Large intestine (tissue), 3 donors: ENCODE measurements around the gene EFCAB6. TPM values are rescaled to one million over a fixed set of nuclear protein-coding genes. Genes with fewer than 3 reads are reported as not detected.

Source experiments
- DNase-seq, 2 donors: peaks; one replicate each; pipeline versions ENCODE4 v3.0.0 to v3.0.0-alpha.2; 2013
- H3K27ac ChIP-seq: one replicate; pipeline ENCODE4 v1.5.1; 2013; ENCODE audit warnings: low read length
- H3K27me3 ChIP-seq: 2 replicates; pipeline ENCODE4 v1.6.1; 2013; ENCODE audit warnings: low read length; ENCODE audit not compliant: control insufficient read depth, insufficient read depth
- H3K36me3 ChIP-seq: 2 replicates; pipeline ENCODE4 v1.6.1; 2013; ENCODE audit warnings: low read length; ENCODE audit not compliant: control insufficient read depth, insufficient read depth
- H3K4me1 ChIP-seq: one replicate; pipeline ENCODE4 v1.6.1; 2013; ENCODE audit warnings: low read length; ENCODE audit not compliant: control insufficient read depth, insufficient read depth
- H3K4me3 ChIP-seq: one replicate; pipeline ENCODE4 v1.5.1; 2013; ENCODE audit warnings: low read length
- H3K9me3 ChIP-seq: one replicate; pipeline ENCODE4 v1.6.1; 2013; ENCODE audit warnings: mild to moderate bottlenecking, low read depth, low read length, moderate library complexity; ENCODE audit not compliant: control insufficient read depth
- WGBS: methylation state at CpG from one replicate; pipeline ENCODE4 v1.1.5; 2013; ENCODE audit warnings: low lambda C conversion rate; ENCODE audit not compliant: insufficient coverage; 5-methylcytosine and 5-hydroxymethylcytosine counted together
- polyA plus RNA-seq: library from polyadenylated mRNA; unstranded; fragments of 120-200 nt; gene quantifications from one replicate; pipeline ENCODE4 v1.2.1, GENCODE V29; 2013

The EFCAB6 gene
- polyA plus RNA-seq, 1 donor: 1.5 TPM

- no peaks in the 10 kb centered on the region for H3K9me3 ChIP-seq
- no peaks in the 10 kb centered on the region for H3K36me3 ChIP-seq
- no CpG with 5 or more reads among the region's 8 CpGs for WGBS
- no peaks in the 10 kb centered on the region for H3K4me1 ChIP-seq
- no peak for DNase-seq
- H3K27ac ChIP-seq: no peak overlapping the region
- H3K4me3 ChIP-seq: no peak overlapping the region
- no peaks in the 10 kb centered on the region for H3K27me3 ChIP-seq
Observed at GRCh38 chr22:43484227-43484626, 327.9 kb downstream of the EFCAB6 start.

GRCh38 chr22:43483669-43484068 lies 328.4 kb downstream of the EFCAB6 start:
- WGBS: no CpG with 5 or more reads among the region's 7 CpGs
- Histone ChIP-seq H3K27ac (no peak overlapping the region), H3K36me3 (no peaks in the 10 kb centered on the region)

GRCh38 chr22:43483266-43483665 lies 328.8 kb downstream of the EFCAB6 start:
- H3K9me3 ChIP-seq: no peaks in the 10 kb centered on the region
- DNase-seq: no peak
- no peak overlapping the region for H3K4me3 ChIP-seq
- H3K27ac ChIP-seq: no peak overlapping the region
- H3K36me3 ChIP-seq: no peaks in the 10 kb centered on the region
- H3K4me1 ChIP-seq: no peaks in the 10 kb centered on the region
- WGBS: no CpG with 5 or more reads among the region's 13 CpGs
- H3K27me3 ChIP-seq: no peaks in the 10 kb centered on the region

More at GRCh38 chr22:43483669-43484068, 328.4 kb downstream of the EFCAB6 start:
- no peaks in the 10 kb centered on the region for H3K27me3 ChIP-seq
- no peaks in the 10 kb centered on the region for H3K4me1 ChIP-seq
- DNase-seq: no peak
- H3K4me3 ChIP-seq: no peak overlapping the region
- H3K9me3 ChIP-seq: no peaks in the 10 kb centered on the region

- Histone ChIP-seq H3K9me3 (no peaks in the 10 kb centered on the region), H3K36me3 (no peaks in the 10 kb centered on the region)
- no CpG with 5 or more reads among the region's 8 CpGs for WGBS
Observed at GRCh38 chr22:43482318-43482625, 329.8 kb downstream of the EFCAB6 start.

GRCh38 chr22:43481568-43482317 lies 330.4 kb downstream of the EFCAB6 start:
- H3K4me3 ChIP-seq: no peak overlapping the region

More at GRCh38 chr22:43482318-43482625, 329.8 kb downstream of the EFCAB6 start:
- no peak overlapping the region for H3K4me3 ChIP-seq
- H3K27ac ChIP-seq: no peak overlapping the region
- no peak for DNase-seq
- H3K27me3 ChIP-seq: no peaks in the 10 kb centered on the region
- no peaks in the 10 kb centered on the region for H3K4me1 ChIP-seq

GRCh38 chr22:43479962-43480361 lies 332.1 kb downstream of the EFCAB6 start:
- DNase-seq: no peak
- H3K27ac ChIP-seq: no peak overlapping the region
- no peaks in the 10 kb centered on the region for H3K36me3 ChIP-seq
- 90% methylated on average over 2 of the region's 7 CpGs for WGBS
- H3K9me3 ChIP-seq: no peaks in the 10 kb centered on the region
- no peaks in the 10 kb centered on the region for H3K4me1 ChIP-seq
- H3K4me3 ChIP-seq: no peak overlapping the region
- H3K27me3 ChIP-seq: no peaks in the 10 kb centered on the region

More at GRCh38 chr22:43481568-43482317, 330.4 kb downstream of the EFCAB6 start:
- WGBS: 63% methylated on average over 3 of the region's 18 CpGs
- H3K36me3 ChIP-seq: no peaks in the 10 kb centered on the region
- no peaks in the 10 kb centered on the region for H3K27me3 ChIP-seq
- H3K27ac ChIP-seq: no peak overlapping the region
- no peaks in the 10 kb centered on the region for H3K4me1 ChIP-seq
- no peaks in the 10 kb centered on the region for H3K9me3 ChIP-seq
- DNase-seq: peak in 1 of 2 donors; percentile 8

GRCh38 chr22:43479301-43479950 lies 332.7 kb downstream of the EFCAB6 start:
- Histone ChIP-seq H3K36me3 (no peaks in the 10 kb centered on the region), H3K27me3 (no peaks in the 10 kb centered on the region), H3K9me3 (no peaks in the 10 kb centered on the region), H3K4me1 (no peaks in the 10 kb centered on the region), H3K4me3 (no peak overlapping the region), H3K27ac (no peak overlapping the region)
- no CpG with 5 or more reads among the region's 7 CpGs for WGBS
- DNase-seq: no peak

Other genes with a start within 250 kb of the EFCAB6 start
- gene SULT4A1, start 50.2 kb upstream of the EFCAB6 start, polyA plus RNA-seq: 5.0 TPM
- gene PNPLA5, start 79.7 kb upstream of the EFCAB6 start, polyA plus RNA-seq: not detected
- 1.3 TPM for gene PNPLA3, start 111.5 kb upstream of the EFCAB6 start, polyA plus RNA-seq
- 51.5 TPM for gene SAMM50, start 143.1 kb upstream of the EFCAB6 start, polyA plus RNA-seq
- 10.9 TPM for gene PARVB, start 212.0 kb upstream of the EFCAB6 start, polyA plus RNA-seq